Small intestine (tissue), 7 donors: ENCODE data around the gene UBQLN4. TPM values are rescaled to one million over a fixed set of nuclear protein-coding genes. Genes with fewer than 3 reads are reported as not detected.
"Not testable (repeated sequence)": the region's sequence is repeated elsewhere in the genome, so short reads cannot be mapped to it uniquely, and the experiment has no call there.

Source experiments
- DNase-seq, 2 donors: peaks; one replicate each; pipeline versions ENCODE4 v3.0.0 to v3.0.0-alpha.2; 2013
- FAIRE-seq: peaks from 2 replicates; lab custom pipeline; 2012; peaks lifted over from hg19 to GRCh38; lab: Jason Lieb, UNC
- H3K27ac ChIP-seq, 3 donors: one replicate each; pipeline ENCODE4 v1.5.1; 2013; ENCODE audit warnings: low read length in 2 of 3, mild to moderate bottlenecking in 2 of 3, control low read depth in 1 of 3, inconsistent platforms in 1 of 3, low read depth in 1 of 3, moderate library complexity in 1 of 3
- H3K27me3 ChIP-seq, 3 donors: one replicate each; pipeline ENCODE4 v1.6.1; 2013; ENCODE audit warnings: low read length in 3 of 3, inconsistent platforms in 1 of 3; ENCODE audit not compliant: control insufficient read depth in 3 of 3, insufficient read depth in 3 of 3
- H3K36me3 ChIP-seq, 3 donors: one replicate each; pipeline ENCODE4 v1.6.1; 2013; ENCODE audit warnings: low read length in 3 of 3, inconsistent platforms in 1 of 3, low read depth in 1 of 3, mild to moderate bottlenecking in 1 of 3, moderate library complexity in 1 of 3; ENCODE audit not compliant: control insufficient read depth in 3 of 3, insufficient read depth in 2 of 3
- H3K4me1 ChIP-seq, 3 donors: one replicate each; pipeline ENCODE4 v1.6.1; 2013; ENCODE audit warnings: low read length in 2 of 3, inconsistent platforms in 1 of 3, low read depth in 1 of 3, mild to moderate bottlenecking in 1 of 3, moderate library complexity in 1 of 3; ENCODE audit not compliant: control insufficient read depth in 3 of 3, insufficient read depth in 2 of 3
- H3K4me3 ChIP-seq, 3 donors: one replicate each; pipeline ENCODE4 v1.5.1; 2013; ENCODE audit warnings: low read length in 3 of 3, control low read depth in 1 of 3, inconsistent platforms in 1 of 3, low read depth in 1 of 3, mild to moderate bottlenecking in 1 of 3, moderate library complexity in 1 of 3
- H3K9me3 ChIP-seq, 2 donors: one replicate each; pipeline ENCODE4 v1.6.1; 2013; ENCODE audit warnings: low read depth in 1 of 2, low read length in 1 of 2; ENCODE audit not compliant: control insufficient read depth in 2 of 2, insufficient read depth in 1 of 2
- WGBS, 3 donors: extraction: QIAGEN DNeasy Blood & Tissue Kit; methylation state at CpG; one replicate each; pipeline ENCODE4 v1.1.7; 2013; 5-methylcytosine and 5-hydroxymethylcytosine counted together
- polyA plus RNA-seq, 4 donors: library from polyadenylated mRNA; stranded (reverse) in 3 of 4; unstranded in 1 of 4; fragments of 200-250 nt in 3 of 4; fragments of 120-200 nt in 1 of 4; gene quantifications; one replicate each; pipeline versions ENCODE4 v1.2.1 to v1.2.3, GENCODE V29; 2013
- donor health status: healthy with polysubstance abuse.
- donor health status: control.
- donor health status: control.
- donor health status: Bipolar disorder and iron deficiency.
- donor health status: healthy.

UBQLN4 gene
- polyA plus RNA-seq, 4 donors: 14.1 to 37.1 (median 20.4) TPM

- Histone ChIP-seq H3K4me3 (no peak overlapping the region), H3K27me3 (no peaks in the 10 kb centered on the region), H3K4me1 (peaks cover 0 to 5% (median 4%) of the 10 kb centered on the region in 3 donors), H3K9me3 (no peaks in the 10 kb centered on the region), H3K27ac (no peak overlapping the region), H3K36me3 (peaks cover 0 to 40% (median 7%) of the 10 kb centered on the region in 3 donors)
- 86 to 93% (median 92%) methylated on average over 4 to 7 of the region's 7 CpGs for WGBS, 3 donors
- no peak for DNase-seq
- FAIRE-seq: no peak
Measured at GRCh38 chr1:156051011-156051725, 2.4 kb downstream of the UBQLN4 start.

GRCh38 chr1:156050376-156050775, 3.2 kb downstream of the UBQLN4 start:
- FAIRE-seq (no peak), DNase-seq (no peak)
- Histone ChIP-seq H3K27ac (no peak overlapping the region), H3K9me3 (no peaks in the 10 kb centered on the region), H3K4me3 (no peak overlapping the region), H3K27me3 (no peaks in the 10 kb centered on the region), H3K36me3 (peaks cover 0 to 43% (median 7%) of the 10 kb centered on the region in 3 donors), H3K4me1 (peaks cover 0 to 4% (median 0%) of the 10 kb centered on the region in 3 donors)
- 87 to 91% (median 90%) methylated on average over 4 of the region's 4 CpGs for WGBS, 3 donors

- Histone ChIP-seq H3K4me1 (peaks cover 0 to 4% (median 0%) of the 10 kb centered on the region in 3 donors), H3K27me3 (no peaks in the 10 kb centered on the region), H3K27ac (no peak overlapping the region), H3K9me3 (no peaks in the 10 kb centered on the region), H3K36me3 (peaks cover 0 to 56% (median 7%) of the 10 kb centered on the region in 3 donors), H3K4me3 (no peak overlapping the region)
- 84 to 86% (median 84%) methylated on average over 3 of the region's 3 CpGs for WGBS, 3 donors
- FAIRE-seq (no peak), DNase-seq (no peak)
Measured at GRCh38 chr1:156048663-156049258, 4.8 kb downstream of the UBQLN4 start.

GRCh38 chr1:156045076-156045475, 8.5 kb downstream of the UBQLN4 start:
- Histone ChIP-seq H3K36me3 (peaks cover 5 to 74% (median 6%) of the 10 kb centered on the region in 3 donors), H3K4me3 (no peak overlapping the region), H3K9me3 (no peaks in the 10 kb centered on the region), H3K27ac (no peak overlapping the region), H3K27me3 (no peaks in the 10 kb centered on the region), H3K4me1 (no peaks in the 10 kb centered on the region)
- no peak for DNase-seq
- FAIRE-seq: no peak
- WGBS, 3 donors: 85 to 86% (median 86%) methylated on average over 4 of the region's 4 CpGs

- 91 to 93% (median 92%) methylated on average over 3 of the region's 3 CpGs for WGBS, 3 donors
- no peak for FAIRE-seq
Measured at GRCh38 chr1:156042828-156043227, 10.8 kb downstream of the UBQLN4 start.

GRCh38 chr1:156034991-156035390, 18.6 kb downstream of the UBQLN4 start:
- not testable (repeated sequence) for H3K27me3 ChIP-seq, FAIRE-seq

More at GRCh38 chr1:156042828-156043227, 10.8 kb downstream of the UBQLN4 start:
- DNase-seq: no peak
- Histone ChIP-seq H3K27me3 (no peaks in the 10 kb centered on the region), H3K36me3 (peaks cover 6 to 75% (median 8%) of the 10 kb centered on the region in 3 donors), H3K27ac (no peak overlapping the region), H3K4me3 (no peak overlapping the region), H3K4me1 (no peaks in the 10 kb centered on the region), H3K9me3 (no peaks in the 10 kb centered on the region)

GRCh38 chr1:156033011-156033410, 20.6 kb downstream of the UBQLN4 start:
- H3K4me1 ChIP-seq: no peaks in the 10 kb centered on the region
- DNase-seq (no peak), FAIRE-seq (no peak)
- H3K27me3 ChIP-seq: no peaks in the 10 kb centered on the region
- no peak overlapping the region for H3K4me3 ChIP-seq
- 61 to 71% (median 66%) methylated on average over 6 of the region's 6 CpGs for WGBS, 3 donors
- H3K36me3 ChIP-seq: peaks cover 0 to 13% (median 4%) of the 10 kb centered on the region in 3 donors
- no peak overlapping the region for H3K27ac ChIP-seq
- H3K9me3 ChIP-seq: no peaks in the 10 kb centered on the region

More at GRCh38 chr1:156034991-156035390, 18.6 kb downstream of the UBQLN4 start:
- H3K27ac ChIP-seq, H3K4me3 ChIP-seq, H3K9me3 ChIP-seq, DNase-seq, H3K4me1 ChIP-seq: not testable (repeated sequence)
- H3K36me3 ChIP-seq: peaks cover 0 to 30% (median 10%) of the 10 kb centered on the region in 3 donors
- WGBS, 3 donors: 92% methylated on average over 4 of the region's 4 CpGs

GRCh38 chr1:156026588-156026987, 27.0 kb downstream of the UBQLN4 start:
- Histone ChIP-seq H3K4me3 (no peak overlapping the region), H3K27me3 (no peaks in the 10 kb centered on the region), H3K9me3 (no peaks in the 10 kb centered on the region), H3K27ac (no peak overlapping the region), H3K4me1 (peaks cover 0 to 14% (median 0%) of the 10 kb centered on the region in 3 donors), H3K36me3 (no peaks in the 10 kb centered on the region)
- FAIRE-seq (no peak), DNase-seq (no peak)
- 84 to 89% (median 84%) methylated on average over 4 of the region's 4 CpGs for WGBS, 3 donors
